Natural killer cell (primary cell): ENCODE measurements around the gene ARHGEF4. TPM values are rescaled to one million over a fixed set of nuclear protein-coding genes. Genes with fewer than 3 reads are reported as not detected.

ENCODE experiments used
- ATAC-seq, 3 donors: fragments of 150-1000 bp in 2 of 3; fragments of 200-7000 bp in 1 of 3; cut with Tn5 transposase; 1 replicate in 1 of 3; 2 replicates in 2 of 3; pipeline ENCODE4 v1.10.0; 2021; ENCODE audit warnings: mild to moderate bottlenecking in 2 of 3, moderate library complexity in 2 of 3
- DNase-seq, 2 donors: peaks; one replicate each; pipeline versions ENCODE4 v3.0.0 to v3.0.0-alpha.2; 2013 to 2021; ENCODE audit warnings: mixed read lengths in 1 of 2
- H3K27ac ChIP-seq: one replicate; pipeline ENCODE4 v1.5.1; 2013; ENCODE audit warnings: mild to moderate bottlenecking, low read length
- H3K27me3 ChIP-seq: one replicate; pipeline ENCODE4 v1.6.1; 2013; ENCODE audit warnings: low read length; ENCODE audit not compliant: control insufficient read depth, insufficient read depth
- H3K36me3 ChIP-seq: one replicate; pipeline ENCODE4 v1.6.1; 2013; ENCODE audit warnings: low read length; ENCODE audit not compliant: control insufficient read depth, insufficient read depth
- H3K4me1 ChIP-seq: one replicate; pipeline ENCODE4 v1.6.1; 2013; ENCODE audit warnings: low read length; ENCODE audit not compliant: control insufficient read depth, insufficient read depth
- H3K4me3 ChIP-seq: one replicate; pipeline ENCODE4 v1.5.1; 2013; ENCODE audit warnings: low read length
- H3K9me3 ChIP-seq: one replicate; pipeline ENCODE4 v1.6.1; 2013; ENCODE audit warnings: low read length; ENCODE audit not compliant: control insufficient read depth, insufficient read depth
- H3K27ac Mint-ChIP-seq, 2 donors: one replicate each; pipeline ENCODE4 v1.8.0; 2022; ENCODE audit warnings: mild to moderate bottlenecking in 2 of 2, mixed read lengths in 2 of 2, moderate library complexity in 1 of 2
- H3K27me3 Mint-ChIP-seq, 2 donors: one replicate each; pipeline ENCODE4 v1.8.0; 2022; ENCODE audit warnings: low read depth in 2 of 2, mixed read lengths in 2 of 2
- H3K36me3 Mint-ChIP-seq: one replicate; pipeline ENCODE4 v1.8.0; 2022; ENCODE audit warnings: mixed read lengths
- H3K4me1 Mint-ChIP-seq, 2 donors: one replicate each; pipeline ENCODE4 v1.8.0; 2022; ENCODE audit warnings: mixed read lengths in 2 of 2
- H3K4me3 Mint-ChIP-seq: one replicate; pipeline ENCODE4 v1.8.0; 2022; ENCODE audit warnings: mild to moderate bottlenecking, moderate library complexity, mixed read lengths
- H3K9me3 Mint-ChIP-seq, 2 donors: one replicate each; pipeline ENCODE4 v1.8.0; 2022; ENCODE audit warnings: mixed read lengths in 2 of 2
- CTCF ChIP-seq: fragments of 200-600 bp; IDR thresholded peaks from one replicate; pipeline ENCODE4 v1.8.0; 2022; ENCODE audit warnings: antibody characterized with exemption
- WGBS: methylation state at CpG from one replicate; pipeline ENCODE4 v1.1.7; 2013; ENCODE audit warnings: missing lambda C conversion rate; ENCODE audit not compliant: insufficient coverage; 5-methylcytosine and 5-hydroxymethylcytosine counted together
- intact Hi-C: fragments of 100-400 bp; cut with micrococcal nuclease; formaldehyde crosslinking; loops from one replicate; pipeline ENCODE4 v1.14.2; 2022
- total RNA-seq, 4 donors: library from RNA; stranded (reverse); fragments of 120-200 nt in 1 of 4; gene quantifications; one replicate each; pipeline versions ENCODE4 v1.2.3 to v1.2.4, GENCODE V29; 2013 to 2022

ARHGEF4 gene
- total RNA-seq, 3 donors from 2014 or later (not counting 1 experiment from before 2014, with no cell fraction given) = 0.11 TPM; not detected in 2

- no peaks in the 10 kb centered on the region for H3K36me3 Mint-ChIP-seq
- H3K4me3 Mint-ChIP-seq = no peak overlapping the region
- intact Hi-C loops = no loop called here
- H3K4me1 ChIP-seq = no peaks in the 10 kb centered on the region
- peaks cover 17 to 37% of the 10 kb centered on the region in 2 donors for H3K27me3 Mint-ChIP-seq
- H3K9me3 Mint-ChIP-seq = no peaks in the 10 kb centered on the region
- H3K27me3 ChIP-seq = no peaks in the 10 kb centered on the region
- no peak overlapping the region for H3K27ac Mint-ChIP-seq
- H3K9me3 ChIP-seq = no peaks in the 10 kb centered on the region
- ATAC-seq (no peak), DNase-seq (no peak)
- TF ChIP-seq CTCF = no peak
- H3K36me3 ChIP-seq = no peaks in the 10 kb centered on the region
- no peak overlapping the region for H3K27ac ChIP-seq
- H3K4me1 Mint-ChIP-seq = peaks cover 9 to 11% of the 10 kb centered on the region in 2 donors
- WGBS = 64% methylated on average over 13 of the region's 14 CpGs
- H3K4me3 ChIP-seq = no peak overlapping the region
These were observed 28.9 kb upstream of the ARHGEF4 start for GRCh38 chr2:130807659-130808385.

DNA sequence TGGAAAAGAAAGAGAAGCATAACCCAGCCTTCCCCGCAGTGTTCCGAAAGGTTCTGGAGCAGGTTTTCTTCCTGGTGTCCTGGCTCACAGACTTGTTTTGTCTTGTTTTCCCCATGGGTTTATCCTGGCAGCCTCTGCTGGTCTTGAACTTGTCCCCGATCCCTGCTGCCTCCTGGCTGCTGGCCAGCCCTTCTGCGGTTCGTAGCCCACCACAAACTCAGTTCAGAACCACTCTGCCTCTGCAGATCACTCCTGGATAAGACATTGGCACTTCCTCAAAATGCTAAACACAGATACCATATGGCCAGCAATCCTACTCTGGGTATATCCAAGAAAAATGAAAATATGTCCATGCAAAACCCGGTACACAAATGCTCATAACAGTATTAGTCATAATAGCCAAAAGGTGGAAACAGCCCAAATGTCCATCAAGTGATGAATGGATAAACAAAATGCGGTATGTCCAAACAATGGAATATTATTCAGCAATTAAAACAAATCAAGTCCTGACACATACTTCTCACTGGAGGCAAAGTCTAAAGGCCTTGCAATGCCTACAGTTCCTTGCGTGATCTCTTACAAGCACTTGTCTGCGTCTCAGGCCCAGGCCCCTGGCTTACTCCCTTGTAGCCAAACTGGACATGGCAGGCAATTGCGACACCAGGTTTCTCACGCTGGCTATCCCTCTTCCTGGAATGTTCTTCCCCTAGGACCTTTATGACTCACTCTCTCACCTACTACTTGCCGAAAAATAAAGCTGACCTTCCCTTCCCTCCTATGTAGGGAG lies 28.0 kb upstream of the ARHGEF4 start:
- intact Hi-C loops = no loop called here
- DNase-seq (no peak), ATAC-seq (no peak)
- no peak for TF ChIP-seq CTCF
- H3K4me1 Mint-ChIP-seq = peaks cover 9 to 11% of the 10 kb centered on the region in 2 donors
- Histone ChIP-seq H3K4me3 (no peak overlapping the region), H3K9me3 (no peaks in the 10 kb centered on the region), H3K4me1 (no peaks in the 10 kb centered on the region), H3K36me3 (no peaks in the 10 kb centered on the region), H3K27me3 (no peaks in the 10 kb centered on the region), H3K27ac (no peak overlapping the region)
- H3K4me3 Mint-ChIP-seq = no peak overlapping the region
- H3K36me3 Mint-ChIP-seq = no peaks in the 10 kb centered on the region
- 65% methylated on average over 11 of the region's 12 CpGs for WGBS
- no peaks in the 10 kb centered on the region for H3K9me3 Mint-ChIP-seq
- H3K27me3 Mint-ChIP-seq = peaks cover 17 to 37% of the 10 kb centered on the region in 2 donors
- no peak overlapping the region for H3K27ac Mint-ChIP-seq

GRCh38 chr2:130810490-130810889 lies 26.2 kb upstream of the ARHGEF4 start:
- Histone ChIP-seq H3K4me1 (no peaks in the 10 kb centered on the region), H3K9me3 (no peaks in the 10 kb centered on the region), H3K27ac (no peak overlapping the region), H3K36me3 (no peaks in the 10 kb centered on the region), H3K4me3 (no peak overlapping the region), H3K27me3 (no peaks in the 10 kb centered on the region)
- intact Hi-C loops = no loop called here
- H3K9me3 Mint-ChIP-seq = no peaks in the 10 kb centered on the region
- WGBS = 59% methylated on average over 7 of the region's 7 CpGs
- H3K27me3 Mint-ChIP-seq = peaks cover 15 to 37% of the 10 kb centered on the region in 2 donors
- TF ChIP-seq CTCF = no peak
- ATAC-seq = no peak
- H3K4me1 Mint-ChIP-seq = peaks cover 9 to 11% of the 10 kb centered on the region in 2 donors
- no peak overlapping the region for H3K27ac Mint-ChIP-seq
- no peak overlapping the region for H3K4me3 Mint-ChIP-seq
- DNase-seq = no peak
- H3K36me3 Mint-ChIP-seq = no peaks in the 10 kb centered on the region
